ENCODE data around the gene DLEC1.

DNA sequence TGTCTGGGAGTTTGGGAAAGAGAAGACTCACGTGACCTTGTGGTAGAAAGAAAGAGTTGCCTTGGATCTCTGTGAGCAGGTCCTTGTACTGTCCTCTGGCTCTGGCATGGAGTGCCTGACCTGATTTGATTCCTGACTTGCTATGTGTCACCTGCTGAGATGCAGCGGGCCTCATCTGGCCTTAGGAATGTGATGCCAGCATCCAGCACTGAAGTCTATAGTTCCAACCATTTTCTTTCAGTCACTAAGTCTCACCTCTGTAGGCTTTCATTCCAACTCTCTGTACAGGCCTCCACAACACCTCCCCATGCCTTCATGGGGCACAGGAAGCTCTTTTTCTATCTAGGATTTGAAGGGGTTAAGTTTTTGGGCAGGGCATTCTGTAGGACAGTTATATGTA is 114.2 kb downstream of the DLEC1 start:
- TF ChIP-seq POLR2A (IDR thresholded peaks at IDR 0.05): no peak
- TF ChIP-seq, protein P1, sequence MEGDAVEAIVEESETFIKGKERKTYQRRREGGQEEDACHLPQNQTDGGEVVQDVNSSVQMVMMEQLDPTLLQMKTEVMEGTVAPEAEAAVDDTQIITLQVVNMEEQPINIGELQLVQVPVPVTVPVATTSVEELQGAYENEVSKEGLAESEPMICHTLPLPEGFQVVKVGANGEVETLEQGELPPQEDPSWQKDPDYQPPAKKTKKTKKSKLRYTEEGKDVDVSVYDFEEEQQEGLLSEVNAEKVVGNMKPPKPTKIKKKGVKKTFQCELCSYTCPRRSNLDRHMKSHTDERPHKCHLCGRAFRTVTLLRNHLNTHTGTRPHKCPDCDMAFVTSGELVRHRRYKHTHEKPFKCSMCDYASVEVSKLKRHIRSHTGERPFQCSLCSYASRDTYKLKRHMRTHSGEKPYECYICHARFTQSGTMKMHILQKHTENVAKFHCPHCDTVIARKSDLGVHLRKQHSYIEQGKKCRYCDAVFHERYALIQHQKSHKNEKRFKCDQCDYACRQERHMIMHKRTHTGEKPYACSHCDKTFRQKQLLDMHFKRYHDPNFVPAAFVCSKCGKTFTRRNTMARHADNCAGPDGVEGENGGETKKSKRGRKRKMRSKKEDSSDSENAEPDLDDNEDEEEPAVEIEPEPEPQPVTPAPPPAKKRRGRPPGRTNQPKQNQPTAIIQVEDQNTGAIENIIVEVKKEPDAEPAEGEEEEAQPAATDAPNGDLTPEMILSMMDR (IDR thresholded peaks at IDR 0.05): no peak
